Measurements from ENCODE around the gene EIF2S3. TPM values are rescaled to one million over a fixed set of nuclear protein-coding genes. Genes with fewer than 3 reads are reported as not detected.
"Not testable (repeated sequence)": the region's sequence is repeated elsewhere in the genome, so short reads cannot be mapped to it uniquely, and the experiment has no call there.

EIF2S3 gene
- total RNA-seq, 4 donors from 2014 or later: 70.5 to 158 (median 133) TPM

DNA sequence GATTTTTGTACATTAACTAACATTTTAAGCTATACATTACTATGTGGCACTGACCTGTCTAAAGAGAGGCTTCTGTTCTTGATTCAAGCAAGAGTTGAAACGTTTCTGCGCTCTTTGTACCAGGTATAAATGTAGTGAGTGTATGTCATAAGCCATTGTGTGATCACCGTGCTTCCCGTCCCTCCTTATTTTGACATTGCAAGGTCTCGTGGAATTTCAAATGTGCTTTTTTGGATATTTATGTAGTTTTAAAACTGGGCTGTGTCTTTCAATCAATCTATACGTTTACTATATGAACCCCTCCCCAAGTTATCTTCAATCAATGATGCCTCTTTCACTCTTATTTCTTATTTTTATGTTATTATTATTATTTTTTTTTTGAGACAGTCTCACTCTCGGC lies 27.7 kb upstream of the EIF2S3 start, which contains the start of gene KLHL15:
TSS of gene KLHL15 (minus strand) at position 101 of the 400 bp plus-strand sequence. CDS start 20,493 bp downstream, outside the sequence.
- TF ChIP-seq POLR2A (IDR thresholded peaks at IDR 0.05): no peak
- TF ChIP-seq, protein P1, sequence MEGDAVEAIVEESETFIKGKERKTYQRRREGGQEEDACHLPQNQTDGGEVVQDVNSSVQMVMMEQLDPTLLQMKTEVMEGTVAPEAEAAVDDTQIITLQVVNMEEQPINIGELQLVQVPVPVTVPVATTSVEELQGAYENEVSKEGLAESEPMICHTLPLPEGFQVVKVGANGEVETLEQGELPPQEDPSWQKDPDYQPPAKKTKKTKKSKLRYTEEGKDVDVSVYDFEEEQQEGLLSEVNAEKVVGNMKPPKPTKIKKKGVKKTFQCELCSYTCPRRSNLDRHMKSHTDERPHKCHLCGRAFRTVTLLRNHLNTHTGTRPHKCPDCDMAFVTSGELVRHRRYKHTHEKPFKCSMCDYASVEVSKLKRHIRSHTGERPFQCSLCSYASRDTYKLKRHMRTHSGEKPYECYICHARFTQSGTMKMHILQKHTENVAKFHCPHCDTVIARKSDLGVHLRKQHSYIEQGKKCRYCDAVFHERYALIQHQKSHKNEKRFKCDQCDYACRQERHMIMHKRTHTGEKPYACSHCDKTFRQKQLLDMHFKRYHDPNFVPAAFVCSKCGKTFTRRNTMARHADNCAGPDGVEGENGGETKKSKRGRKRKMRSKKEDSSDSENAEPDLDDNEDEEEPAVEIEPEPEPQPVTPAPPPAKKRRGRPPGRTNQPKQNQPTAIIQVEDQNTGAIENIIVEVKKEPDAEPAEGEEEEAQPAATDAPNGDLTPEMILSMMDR (IDR thresholded peaks at IDR 0.05): no peak
- Histone ChIP-seq H3K4me1 (peaks cover 0 to 13% (median 0%) of the 10 kb centered on the region in 3 donors), H3K9me3 (no peaks in the 10 kb centered on the region), H3K27ac (peak within 1 kb of the TSS; percentile 89 to 98 (median 96)), H3K27me3 (no peaks in the 10 kb centered on the region), H3K4me3 (peak within 1 kb of the TSS; percentile 65 to 87 (median 78)), H3K36me3 (no peaks in the 10 kb centered on the region)
- intact Hi-C loops (cut with DNase I): no loop called here
- DNase-seq: no peak
- 71 to 78% methylated on average over 7 of the region's 7 CpGs for WGBS, 2 donors

DNA sequence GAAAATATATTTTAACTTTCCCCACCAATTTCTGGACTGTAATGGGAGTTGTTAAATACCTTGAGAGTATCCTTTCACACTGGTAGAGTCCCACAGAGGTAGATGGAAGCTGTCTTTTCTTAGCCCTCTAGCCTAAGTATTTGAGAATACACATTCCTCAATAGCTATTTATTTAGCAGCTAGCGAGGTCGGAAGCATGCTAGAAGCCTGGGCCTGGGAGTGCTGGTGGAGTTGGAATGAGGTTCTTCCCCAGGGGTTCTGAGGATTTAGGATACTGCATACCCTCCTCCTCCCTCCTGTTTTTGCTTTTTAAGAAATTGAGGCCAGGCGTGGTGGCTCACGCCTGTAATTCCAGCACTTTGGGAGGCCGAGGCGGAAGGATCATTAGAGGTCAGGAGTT lies 26.8 kb upstream of the EIF2S3 start:
- TF ChIP-seq POLR2A (IDR thresholded peaks at IDR 0.05): no peak
- TF ChIP-seq, protein P1 (IDR thresholded peaks at IDR 0.05): no peak
- H3K9me3 ChIP-seq: no peaks in the 10 kb centered on the region
- no peak overlapping the region for H3K27ac ChIP-seq
- WGBS, 2 donors: 86 to 89% methylated on average over 2 to 4 of the region's 6 CpGs
- no peak overlapping the region for H3K4me3 ChIP-seq
- H3K27me3 ChIP-seq: no peaks in the 10 kb centered on the region
- DNase-seq: no peak
- no peaks in the 10 kb centered on the region for H3K36me3 ChIP-seq
- intact Hi-C loops (cut with DNase I): no loop called here
- peaks cover 0 to 10% (median 0%) of the 10 kb centered on the region in 3 donors for H3K4me1 ChIP-seq

DNA sequence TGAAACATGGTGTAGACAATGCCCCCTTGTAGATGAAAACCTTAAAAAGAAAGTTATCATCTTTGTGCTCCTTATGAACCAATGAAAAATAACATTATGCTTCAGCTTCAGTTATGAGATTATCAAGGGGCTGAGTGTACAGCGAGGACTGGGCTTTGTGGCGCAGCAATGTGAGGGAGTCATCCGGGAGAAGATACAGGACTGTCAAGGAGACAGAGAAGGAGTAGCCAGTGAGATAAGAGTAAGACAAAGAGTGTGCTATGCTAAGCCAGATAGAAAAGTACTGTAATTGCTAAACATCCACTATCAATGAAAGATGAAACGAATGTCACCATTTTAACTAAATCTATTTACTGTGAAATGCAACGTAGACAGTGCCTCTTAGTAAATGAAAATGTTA lies 24.2 kb upstream of the EIF2S3 start:
- DNase-seq: no peak
- Histone ChIP-seq H3K27me3 (no peaks in the 10 kb centered on the region), H3K9me3 (no peaks in the 10 kb centered on the region), H3K27ac (no peak overlapping the region), H3K4me1 (no peaks in the 10 kb centered on the region), H3K36me3 (no peaks in the 10 kb centered on the region), H3K4me3 (no peak overlapping the region)
- TF ChIP-seq, protein P1 (IDR thresholded peaks at IDR 0.05): no peak
- no peak for TF ChIP-seq POLR2A (IDR thresholded peaks at IDR 0.05)
- 90 to 91% methylated on average over 5 of the region's 5 CpGs for WGBS, 2 donors
- intact Hi-C loops (cut with DNase I): no loop called here

DNA sequence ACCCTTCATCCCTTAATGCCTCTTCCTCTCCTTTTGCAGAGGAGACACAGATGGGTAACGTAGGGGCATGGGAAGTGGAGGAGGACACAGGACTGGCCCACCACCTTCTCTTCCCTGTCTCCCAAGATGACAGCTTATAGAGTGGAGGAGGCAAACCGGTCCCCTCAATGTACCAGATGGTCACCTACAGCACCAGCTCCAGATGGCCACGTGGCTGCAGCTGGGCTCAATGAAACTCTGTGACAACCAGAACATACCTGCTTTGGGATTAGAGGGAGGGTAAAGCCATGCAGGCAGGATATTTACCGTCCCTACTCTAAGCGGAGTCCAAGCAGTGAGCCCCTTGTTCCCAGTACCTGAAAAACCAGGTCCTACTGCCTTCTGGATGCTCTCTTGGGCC lies 20.3 kb upstream of the EIF2S3 start:
- Histone ChIP-seq H3K4me1 (no peaks in the 10 kb centered on the region), H3K4me3 (no peak overlapping the region), H3K36me3 (no peaks in the 10 kb centered on the region), H3K27me3 (no peaks in the 10 kb centered on the region), H3K9me3 (no peaks in the 10 kb centered on the region), H3K27ac (no peak overlapping the region)
- TF ChIP-seq, protein P1 (IDR thresholded peaks at IDR 0.05): no peak
- TF ChIP-seq POLR2A (IDR thresholded peaks at IDR 0.05): no peak
- DNase-seq: no peak
- intact Hi-C loops (cut with DNase I): no loop called here
- 40 to 78% methylated on average over 1 to 3 of the region's 5 CpGs for WGBS, 2 donors

DNA sequence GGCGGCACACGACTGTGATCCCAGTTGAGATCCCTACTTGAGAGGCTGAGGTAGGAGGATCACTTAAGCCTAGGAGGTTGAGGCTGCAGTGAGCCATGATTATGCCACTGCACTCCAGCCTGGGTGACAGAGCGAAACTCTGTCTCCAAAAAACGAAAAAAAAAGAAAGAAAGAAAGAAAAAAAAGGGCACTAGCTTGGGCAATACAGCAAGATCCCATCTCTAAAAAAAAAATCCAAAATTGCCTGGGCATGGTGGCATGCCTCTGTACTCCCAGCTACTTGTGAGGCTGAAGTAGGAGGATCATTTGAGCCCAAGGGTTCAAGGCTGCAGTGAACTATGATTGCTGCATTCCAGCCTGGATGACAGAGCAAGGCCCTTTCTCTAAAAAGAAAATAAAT lies 17.0 kb upstream of the EIF2S3 start:
- Histone ChIP-seq H3K27ac (no peak overlapping the region), H3K9me3 (no peaks in the 10 kb centered on the region), H3K36me3 (no peaks in the 10 kb centered on the region), H3K27me3 (no peaks in the 10 kb centered on the region), H3K4me3 (no peak overlapping the region), H3K4me1 (no peaks in the 10 kb centered on the region)
- 33 to 52% methylated on average over 1 to 2 of the region's 4 CpGs for WGBS, 2 donors
- TF ChIP-seq, protein P1 (IDR thresholded peaks at IDR 0.05): no peak
- TF ChIP-seq POLR2A (IDR thresholded peaks at IDR 0.05): no peak
- no peak for DNase-seq
- intact Hi-C loops (cut with DNase I): no loop called here

DNA sequence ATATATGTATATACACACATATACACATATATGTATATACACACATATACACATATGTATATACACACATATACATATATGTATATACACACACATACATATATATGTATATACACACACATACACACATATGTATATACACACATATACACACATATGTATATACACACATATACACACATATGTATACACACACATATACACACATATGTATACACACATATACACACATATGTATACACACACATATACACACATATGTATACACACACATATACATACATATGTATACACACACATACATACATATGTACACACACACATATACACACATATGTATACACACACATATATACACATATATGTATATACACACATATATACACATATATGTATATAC lies 8.7 kb upstream of the EIF2S3 start:
- H3K27me3 ChIP-seq; H3K9me3 ChIP-seq; H3K4me3 ChIP-seq; intact Hi-C loops (cut with DNase I); DNase-seq; H3K4me1 ChIP-seq; H3K36me3 ChIP-seq; H3K27ac ChIP-seq: not testable (repeated sequence)

DNA sequence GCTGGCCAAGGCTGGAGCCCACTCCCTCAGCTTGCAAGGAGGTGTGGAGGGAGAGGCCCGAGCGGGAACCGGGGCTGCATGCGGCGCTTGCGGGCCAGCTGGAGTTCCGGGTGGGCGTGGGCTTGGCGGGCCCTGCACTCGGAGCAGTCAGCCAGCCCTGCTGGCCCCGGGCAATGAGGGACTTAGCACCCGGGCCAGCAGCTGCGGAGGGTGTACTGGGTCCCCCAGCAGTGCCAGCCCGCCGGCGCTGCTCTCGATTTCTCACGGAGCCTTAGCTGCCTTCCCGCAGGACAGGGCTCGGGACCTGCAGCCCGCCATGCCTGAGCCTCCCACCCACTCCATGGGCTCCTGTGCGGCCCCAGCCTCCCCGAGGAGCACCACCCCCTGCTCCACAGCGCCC lies 5.1 kb upstream of the EIF2S3 start:
- intact Hi-C loops (cut with DNase I): loop anchor here (10.0 kb wide), 1 partner anchor 145 kb away; the partner anchor contains the start of genes APOO and CXorf58
- DNase-seq: not testable (repeated sequence)

DNA sequence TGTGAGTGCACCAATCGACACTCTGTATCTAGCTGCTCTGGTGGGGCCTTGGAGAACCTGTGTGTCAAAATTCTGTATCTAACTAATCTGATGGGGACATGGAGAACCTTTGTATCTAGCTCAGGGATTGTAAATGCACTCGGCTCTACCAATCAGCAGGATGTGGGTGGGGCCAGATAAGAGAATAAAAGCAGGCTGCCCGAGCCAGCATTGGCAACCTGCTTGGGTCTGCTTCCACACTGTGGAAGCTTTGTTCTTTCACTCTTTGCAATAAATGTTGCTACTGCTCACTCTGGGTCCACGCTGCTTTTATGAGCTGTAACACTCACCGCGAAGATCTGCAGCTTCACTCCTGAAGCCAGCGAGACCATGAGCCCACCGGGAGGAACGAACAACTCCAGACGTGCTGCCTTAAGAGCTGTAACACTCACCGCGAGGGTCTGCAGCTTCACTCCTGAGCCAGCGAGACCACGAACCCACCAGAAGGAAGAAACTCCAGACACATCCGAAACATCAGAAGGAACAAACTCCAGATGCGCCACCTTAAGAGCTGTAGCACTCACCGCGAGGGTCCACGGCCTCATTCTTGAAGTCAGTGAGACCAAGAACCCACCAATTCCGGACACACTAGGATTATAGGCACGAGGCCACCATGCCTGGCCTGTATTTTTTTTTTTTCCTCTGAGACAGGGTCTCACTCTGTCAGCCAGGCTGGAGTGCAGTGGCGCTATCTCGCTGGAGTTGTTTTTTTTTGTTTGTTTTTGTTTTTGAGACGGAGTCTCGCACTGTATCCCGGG lies 4.0 kb upstream of the EIF2S3 start:
- intact Hi-C loops (cut with DNase I): loop anchor here (10.0 kb wide), 1 partner anchor 146 kb away; the partner anchor contains the start of genes APOO and CXorf58
- 78 to 83% methylated on average over 10 to 26 of the region's 26 CpGs for WGBS, 2 donors
- not testable (repeated sequence) for H3K27ac ChIP-seq, H3K4me3 ChIP-seq, H3K9me3 ChIP-seq, H3K36me3 ChIP-seq, DNase-seq, H3K27me3 ChIP-seq, H3K4me1 ChIP-seq

More for the DNA sequence above, 5.1 kb upstream of the EIF2S3 start:
- H3K27ac ChIP-seq, H3K36me3 ChIP-seq, H3K27me3 ChIP-seq, H3K9me3 ChIP-seq, H3K4me3 ChIP-seq, H3K4me1 ChIP-seq: not testable (repeated sequence)
- 91% methylated on average over 6 of the region's 24 CpGs; no CpG with 5 or more reads in 1 of the 2 donors for WGBS, 2 donors

Measured in esophagus squamous epithelium (tissue), 5 donors.